Right lobe of liver (tissue), 6 donors: ENCODE results near the gene SCAMP3. TPM values are rescaled to one million over a fixed set of nuclear protein-coding genes. Genes with fewer than 3 reads are reported as not detected.
"Not testable (repeated sequence)": the region's sequence is repeated elsewhere in the genome, so short reads cannot be mapped to it uniquely, and the experiment has no call there.

Source experiments
- ATAC-seq, 4 donors: fragments of 200-7000 bp; cut with Tn5 transposase; one replicate each; pipeline ENCODE4 v1.9.1; 2020; ENCODE audit warnings: mild to moderate bottlenecking in 4 of 4, moderate library complexity in 4 of 4
- DNase-seq, 3 donors: peaks; one replicate each; pipeline ENCODE4 v3.0.0-alpha.2; 2020
- H3K27ac ChIP-seq, 3 donors: fragments of 200-600 bp; one replicate each; pipeline ENCODE4 v1.8.0; 2022
- H3K27me3 ChIP-seq, 2 donors: fragments of 200-600 bp; one replicate each; pipeline ENCODE4 v1.8.0; 2022
- H3K36me3 ChIP-seq, 4 donors: fragments of 200-600 bp; sonication (generic) in 1 of 4; one replicate each; pipeline versions ENCODE4 v1.5.1 to v1.8.0; 2017 to 2022; ENCODE audit warnings: control low read depth in 1 of 4
- H3K4me1 ChIP-seq, 4 donors: fragments of 200-600 bp; sonication (generic) in 1 of 4; one replicate each; pipeline versions ENCODE4 v1.5.1 to v1.8.0; 2017 to 2022; ENCODE audit warnings: control low read depth in 1 of 4
- H3K4me3 ChIP-seq, 3 donors: fragments of 200-600 bp; one replicate each; pipeline ENCODE4 v1.8.0; 2022
- H3K9me3 ChIP-seq, 4 donors: fragments of 200-600 bp; sonication (generic) in 1 of 4; one replicate each; pipeline versions ENCODE4 v1.5.1 to v1.8.0; 2017 to 2022; ENCODE audit warnings: control low read depth in 1 of 4
- POLR2A ChIP-seq: fragments of 450-650 bp; IDR thresholded peaks from one replicate; pipeline ENCODE4 v1.6.1; 2017; ENCODE audit warnings: antibody characterized with exemption, mild to moderate bottlenecking
- WGBS: methylation state at CpG from one replicate; pipeline ENCODE4 v1.1.6; 2018; ENCODE audit warnings: low coverage, low lambda C conversion rate; ENCODE audit not compliant: insufficient coverage; ENCODE audit errors: missing lambda C conversion rate; 5-methylcytosine and 5-hydroxymethylcytosine counted together
- intact Hi-C, 2 donors: fragments of 100-400 bp; cut with DNase I; formaldehyde crosslinking; loops; one replicate each; pipeline versions ENCODE4 v1.11.2 to v1.14.1; 2022
- total RNA-seq, 6 experiments: library from RNA; depleted of rRNA in 2 of 6; stranded (reverse); fragments of >200 nt in 2 of 6; fragmentation: NEBNext Ultra II Directional in 3 of 6; extraction: Animal tissue kit (Norgen Biotek cat#: 25700) in 3 of 6; gene quantifications; one replicate each; pipeline versions ENCODE4 v1.1.0 to v1.2.4, GENCODE V29; 2016 to 2023
- TF ChIP-seq, protein P1 (sequence below), 4 donors: fragments of 200-600 bp in 3 of 4; fragments of 450-650 bp in 1 of 4; IDR thresholded peaks; one replicate each; pipeline versions ENCODE4 v1.5.1 to v1.8.0; 2016 to 2022; ENCODE audit warnings: antibody characterized with exemption in 4 of 4, mild to moderate bottlenecking in 2 of 4
- donor health status: DM: no; HTN: yes; CAD: no.
- donor health status: DM: no; HTN: no; CAD: no.
- donor health status: DM: no; HTN: no; CAD: no.
- donor health status: DM: no; HTN: yes; CAD: no.
- donor health status: DM: no; HTN: yes; CAD: no.

SCAMP3 gene
- total RNA-seq, 6 experiments from 2014 or later: 27.9 to 63.4 (median 29.2) TPM

DNA sequence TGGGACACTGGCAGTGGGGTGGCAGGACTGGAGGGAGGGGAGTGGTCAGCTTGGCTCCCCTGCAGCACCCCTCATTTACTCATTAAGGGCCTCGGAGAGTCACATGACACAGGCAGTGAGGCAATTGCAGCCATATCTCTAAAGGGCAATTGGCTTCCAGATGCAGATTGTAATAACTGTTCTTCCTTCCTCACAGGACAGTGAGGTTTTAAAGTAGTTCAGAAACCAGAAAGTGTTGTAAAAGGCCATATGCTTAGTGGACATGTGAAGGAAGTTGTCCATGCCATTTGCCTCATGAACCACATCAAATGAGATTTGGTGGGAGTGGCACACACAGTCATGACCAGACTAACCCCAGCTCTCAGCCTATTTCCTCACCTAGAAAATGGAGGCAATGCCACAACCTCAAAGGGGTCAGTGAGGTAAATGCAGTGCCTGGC lies 42.5 kb downstream of the SCAMP3 start:
- intact Hi-C loops: no loop called here
- H3K4me3 ChIP-seq: peak overlapping the region in 1 of 3 donors; percentile 40
- no peaks in the 10 kb centered on the region for H3K9me3 ChIP-seq
- DNase-seq: no peak
- ATAC-seq: peak; percentile 19 to 57 (median 41)
- H3K27me3 ChIP-seq: no peaks in the 10 kb centered on the region
- peaks cover 0 to 4% (median 0%) of the 10 kb centered on the region in 4 donors for H3K4me1 ChIP-seq
- 14% methylated on average over 1 of the region's 1 CpG for WGBS
- TF ChIP-seq POLR2A: no peak
- TF ChIP-seq, protein P1, sequence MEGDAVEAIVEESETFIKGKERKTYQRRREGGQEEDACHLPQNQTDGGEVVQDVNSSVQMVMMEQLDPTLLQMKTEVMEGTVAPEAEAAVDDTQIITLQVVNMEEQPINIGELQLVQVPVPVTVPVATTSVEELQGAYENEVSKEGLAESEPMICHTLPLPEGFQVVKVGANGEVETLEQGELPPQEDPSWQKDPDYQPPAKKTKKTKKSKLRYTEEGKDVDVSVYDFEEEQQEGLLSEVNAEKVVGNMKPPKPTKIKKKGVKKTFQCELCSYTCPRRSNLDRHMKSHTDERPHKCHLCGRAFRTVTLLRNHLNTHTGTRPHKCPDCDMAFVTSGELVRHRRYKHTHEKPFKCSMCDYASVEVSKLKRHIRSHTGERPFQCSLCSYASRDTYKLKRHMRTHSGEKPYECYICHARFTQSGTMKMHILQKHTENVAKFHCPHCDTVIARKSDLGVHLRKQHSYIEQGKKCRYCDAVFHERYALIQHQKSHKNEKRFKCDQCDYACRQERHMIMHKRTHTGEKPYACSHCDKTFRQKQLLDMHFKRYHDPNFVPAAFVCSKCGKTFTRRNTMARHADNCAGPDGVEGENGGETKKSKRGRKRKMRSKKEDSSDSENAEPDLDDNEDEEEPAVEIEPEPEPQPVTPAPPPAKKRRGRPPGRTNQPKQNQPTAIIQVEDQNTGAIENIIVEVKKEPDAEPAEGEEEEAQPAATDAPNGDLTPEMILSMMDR (IDR thresholded peaks at IDR 0.05): no peak
- H3K27ac ChIP-seq: no peak overlapping the region
- no peaks in the 10 kb centered on the region for H3K36me3 ChIP-seq

DNA sequence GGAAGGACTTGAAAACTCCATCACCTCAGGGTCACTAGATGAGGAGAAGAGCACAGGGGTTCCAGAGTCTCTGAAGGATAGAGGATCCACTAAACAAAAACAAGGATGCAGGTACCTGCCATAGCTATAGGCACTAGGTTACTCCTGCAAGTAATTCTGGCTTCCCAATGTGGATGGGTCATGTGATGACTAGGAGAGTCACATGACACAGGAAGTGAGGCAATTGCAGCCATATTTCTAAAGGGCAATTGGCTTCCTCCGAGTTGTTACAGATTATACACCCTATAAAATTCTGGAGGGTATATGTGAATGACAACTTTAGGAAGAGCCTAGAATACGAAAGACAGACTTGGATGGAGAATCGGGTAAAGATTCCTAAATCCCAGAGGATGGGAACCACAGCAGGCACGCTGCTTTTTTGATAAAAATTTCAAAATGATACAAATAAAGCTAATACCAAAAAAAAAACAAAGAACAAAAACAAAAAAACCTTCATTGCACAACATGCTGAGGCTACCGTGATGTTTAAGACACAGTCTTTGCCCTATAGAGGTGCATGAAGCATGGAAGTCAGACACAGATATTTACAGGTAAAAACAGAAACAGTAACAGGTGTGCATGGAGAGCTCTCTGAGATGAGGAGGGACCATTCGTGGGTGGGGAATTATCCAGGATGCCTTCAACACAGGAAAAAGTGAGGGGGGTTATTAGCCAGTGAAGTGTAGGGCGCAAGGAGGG lies 43.1 kb downstream of the SCAMP3 start:
- 33% methylated on average over 7 of the region's 7 CpGs for WGBS
- intact Hi-C loops: no loop called here
- no peak for TF ChIP-seq POLR2A
- TF ChIP-seq, protein P1 (IDR thresholded peaks at IDR 0.05): no peak
- no peaks in the 10 kb centered on the region for H3K36me3 ChIP-seq
- H3K27ac ChIP-seq: no peak overlapping the region
- no peaks in the 10 kb centered on the region for H3K9me3 ChIP-seq
- H3K4me3 ChIP-seq: peak overlapping the region in 2 of 3 donors; percentile 14 to 40
- H3K27me3 ChIP-seq: no peaks in the 10 kb centered on the region
- H3K4me1 ChIP-seq: peaks cover 0 to 4% (median 0%) of the 10 kb centered on the region in 4 donors
- DNase-seq (no peak), ATAC-seq (peak; percentile 39 to 73 (median 64))

DNA sequence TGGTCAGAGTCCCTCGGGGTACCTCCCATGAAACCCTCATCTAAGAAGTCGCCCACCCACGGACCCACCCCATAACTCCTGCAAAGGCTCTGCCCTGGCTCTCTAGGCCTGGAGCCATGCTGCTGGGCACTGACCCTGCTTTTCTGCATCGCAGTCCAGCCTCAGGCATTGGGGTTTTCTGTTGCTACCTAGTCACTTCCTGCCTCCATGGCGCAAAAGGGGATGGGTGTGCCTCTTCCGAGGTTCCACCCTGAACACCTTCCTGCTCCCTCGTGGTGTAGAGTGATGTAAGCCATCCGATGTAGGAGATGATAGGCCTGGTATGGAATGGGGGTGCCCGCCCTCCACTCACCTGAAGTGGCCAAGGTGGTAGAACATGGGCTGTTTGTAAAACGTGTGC lies 47.5 kb downstream of the SCAMP3 start:
- ATAC-seq, H3K9me3 ChIP-seq, H3K4me3 ChIP-seq, intact Hi-C loops, H3K27ac ChIP-seq, DNase-seq, H3K27me3 ChIP-seq, H3K36me3 ChIP-seq, H3K4me1 ChIP-seq: not testable (repeated sequence)
- WGBS: 71% methylated on average over 2 of the region's 10 CpGs

DNA sequence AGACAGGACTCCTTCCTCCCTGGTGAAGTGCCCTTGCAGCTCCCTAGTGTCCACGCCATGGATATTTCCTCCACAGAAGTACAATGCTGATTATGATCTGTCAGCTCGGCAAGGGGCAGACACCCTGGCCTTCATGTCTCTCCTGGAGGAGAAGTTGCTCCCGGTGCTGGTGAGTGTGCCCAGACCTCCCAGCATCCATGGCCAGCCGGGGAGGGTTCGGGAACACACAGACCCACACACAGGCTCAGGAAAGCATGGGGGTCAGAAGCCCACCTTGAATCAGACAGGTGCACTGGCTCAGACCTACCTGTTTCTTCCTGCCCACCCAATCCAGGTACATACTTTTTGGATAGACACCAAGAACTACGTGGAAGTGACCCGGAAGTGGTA lies 50.1 kb downstream of the SCAMP3 start:
- H3K27ac ChIP-seq, intact Hi-C loops, H3K4me3 ChIP-seq, ATAC-seq, H3K9me3 ChIP-seq, H3K27me3 ChIP-seq, H3K36me3 ChIP-seq: not testable (repeated sequence)
- WGBS: no CpG with 5 or more reads among the region's 7 CpGs
- peak in 1 of 3 donors; percentile 35 for DNase-seq
- peaks cover 0 to 14% (median 0%) of the 10 kb centered on the region in 4 donors for H3K4me1 ChIP-seq

DNA sequence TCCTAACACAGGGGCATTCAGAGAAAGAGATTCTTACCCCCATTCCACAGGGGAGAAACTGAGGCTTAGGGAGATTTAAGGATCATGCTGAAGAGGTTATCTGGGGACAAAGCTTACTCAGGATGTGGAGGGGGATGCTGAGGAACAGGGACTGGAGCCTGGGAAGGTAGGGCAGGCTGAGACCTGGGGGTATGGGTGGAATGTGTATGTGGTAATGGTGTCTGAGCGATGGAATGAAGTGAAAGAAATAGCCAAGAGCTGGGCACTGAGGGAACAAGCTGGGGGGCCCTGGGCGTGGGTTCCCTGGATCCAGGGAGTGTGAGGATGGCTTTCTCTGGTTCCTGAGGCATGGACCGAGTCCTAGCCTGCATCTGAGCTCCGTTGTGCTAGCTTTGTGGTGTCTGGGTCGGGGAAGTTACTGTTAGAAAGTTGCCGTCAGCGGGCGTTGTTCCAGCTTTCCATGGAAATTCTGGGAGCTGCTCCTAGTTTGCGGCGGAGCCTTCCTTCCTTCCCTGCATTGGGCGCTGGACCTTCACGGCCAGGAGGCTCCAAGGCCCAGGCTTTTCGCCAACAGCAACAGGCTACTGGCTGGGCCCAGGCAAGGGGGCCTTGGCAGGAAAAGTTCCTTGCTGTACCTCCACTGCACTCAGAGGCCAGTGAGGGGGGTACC lies 50.6 kb downstream of the SCAMP3 start:
- H3K27me3 ChIP-seq, ATAC-seq, H3K4me3 ChIP-seq, H3K9me3 ChIP-seq, intact Hi-C loops, H3K36me3 ChIP-seq, H3K27ac ChIP-seq: not testable (repeated sequence)
- peaks cover 0 to 14% (median 0%) of the 10 kb centered on the region in 4 donors for H3K4me1 ChIP-seq
- 100% methylated on average over 2 of the region's 13 CpGs for WGBS
- DNase-seq: peak in 1 of 3 donors; percentile 56
